Liver (tissue), 9 donors: ENCODE data around the gene MXRA8. TPM values are rescaled to one million over a fixed set of nuclear protein-coding genes. Genes with fewer than 3 reads are reported as not detected.

ENCODE experiments used
- DNase-seq: peaks from one replicate; pipeline ENCODE4 v3.0.0-alpha.2; 2017; ENCODE audit warnings: low spot score
- H3K27ac ChIP-seq, 2 donors: one replicate each; pipeline ENCODE4 v1.7.0; 2013; ENCODE audit warnings: inconsistent platforms in 2 of 2, low read length in 2 of 2, control low read depth in 1 of 2, low read depth in 1 of 2, mild to moderate bottlenecking in 1 of 2
- H3K27me3 ChIP-seq, 4 donors: one replicate each; pipeline versions ENCODE4 v1.6.1 to v1.7.0; 2013; ENCODE audit warnings: low read length in 3 of 4, inconsistent platforms in 1 of 4, mild to moderate bottlenecking in 1 of 4, moderate library complexity in 1 of 4; ENCODE audit not compliant: control insufficient read depth in 4 of 4, insufficient read depth in 4 of 4
- H3K36me3 ChIP-seq, 4 donors: one replicate each; pipeline versions ENCODE4 v1.6.1 to v1.7.0; 2013; ENCODE audit warnings: low read length in 3 of 4, mild to moderate bottlenecking in 3 of 4, low read depth in 1 of 4, moderate library complexity in 1 of 4; ENCODE audit not compliant: control insufficient read depth in 4 of 4, insufficient read depth in 3 of 4
- H3K4me1 ChIP-seq, 4 donors: one replicate each; pipeline versions ENCODE4 v1.6.1 to v1.7.0; 2013; ENCODE audit warnings: low read length in 3 of 4, mild to moderate bottlenecking in 3 of 4, moderate library complexity in 1 of 4; ENCODE audit not compliant: control insufficient read depth in 4 of 4, insufficient read depth in 4 of 4
- H3K4me3 ChIP-seq, 3 donors: one replicate each; pipeline versions ENCODE4 v1.6.1 to v1.7.0; 2013; ENCODE audit warnings: low read length in 3 of 3, control low read depth in 1 of 3, low read depth in 1 of 3, mild to moderate bottlenecking in 1 of 3
- H3K9ac ChIP-seq, 2 donors: one replicate each; pipeline ENCODE4 v1.7.0; 2013; ENCODE audit warnings: low read length in 2 of 2, mild to moderate bottlenecking in 2 of 2, moderate library complexity in 2 of 2, control low read depth in 1 of 2, low read depth in 1 of 2
- H3K9me3 ChIP-seq, 4 donors: one replicate each; pipeline versions ENCODE4 v1.6.1 to v1.7.0; 2013; ENCODE audit warnings: low read length in 3 of 4; ENCODE audit not compliant: control insufficient read depth in 4 of 4
- EGR1 ChIP-seq, 2 donors: IDR thresholded peaks; 2 replicates each; pipeline ENCODE4 v1.6.1; 2016 to 2018; ENCODE audit warnings: antibody characterized with exemption in 2 of 2, low read depth in 2 of 2
- FOXA2 ChIP-seq: IDR thresholded peaks from 2 replicates; pipeline ENCODE4 v1.6.1; 2016; ENCODE audit warnings: antibody characterized with exemption
- GABPA ChIP-seq, 2 donors: IDR thresholded peaks in 1 of 2; conservative IDR thresholded peaks in 1 of 2; 2 replicates each; pipeline ENCODE4 v1.6.1; 2016; ENCODE audit warnings: antibody characterized with exemption in 2 of 2, mild to moderate bottlenecking in 1 of 2, moderate library complexity in 1 of 2
- HNF4A ChIP-seq, 2 donors: conservative IDR thresholded peaks; 2 replicates each; pipeline ENCODE4 v1.6.1; 2016; ENCODE audit warnings: antibody characterized with exemption in 2 of 2, mild to moderate bottlenecking in 2 of 2
- HNF4G ChIP-seq: IDR thresholded peaks from 2 replicates; pipeline ENCODE4 v1.6.1; 2016; ENCODE audit warnings: antibody characterized with exemption
- JUND ChIP-seq, 2 donors: IDR thresholded peaks; 2 replicates each; pipeline ENCODE4 v1.6.1; 2016; ENCODE audit warnings: antibody characterized with exemption in 2 of 2
- NR2F2 ChIP-seq: IDR thresholded peaks from 2 replicates; pipeline ENCODE4 v1.6.1; 2016; ENCODE audit warnings: antibody characterized with exemption
- RAD21 ChIP-seq, 2 donors: IDR thresholded peaks; 2 replicates each; pipeline ENCODE4 v1.6.1; 2016; ENCODE audit warnings: antibody characterized with exemption in 2 of 2, mild to moderate bottlenecking in 2 of 2
- RXRA ChIP-seq, 2 donors: IDR thresholded peaks; 2 replicates each; pipeline ENCODE4 v1.6.1; 2017 to 2018; ENCODE audit warnings: antibody characterized with exemption in 2 of 2, mild to moderate bottlenecking in 1 of 2
- YY1 ChIP-seq: IDR thresholded peaks from 2 replicates; pipeline ENCODE4 v1.6.1; 2016; ENCODE audit warnings: antibody characterized with exemption, mild to moderate bottlenecking
- ZBTB33 ChIP-seq: IDR thresholded peaks from 2 replicates; pipeline ENCODE4 v1.6.1; 2016; ENCODE audit warnings: antibody characterized with exemption
- WGBS: extraction: QIAGEN DNeasy Blood & Tissue Kit; methylation state at CpG from one replicate; pipeline ENCODE4 v1.1.7; 2013; 5-methylcytosine and 5-hydroxymethylcytosine counted together
- polyA plus RNA-seq, 2 donors: library from polyadenylated mRNA; stranded (reverse) in 1 of 2; unstranded in 1 of 2; fragments of 200-250 nt in 1 of 2; fragments of >200 nt in 1 of 2; fragmentation: Nextera tagmentation in 1 of 2; extraction: Ambion mirVana in 1 of 2; gene quantifications; one replicate each; pipeline versions ENCODE4 v1.2.1 to v1.2.3, GENCODE V29; 2013 to 2015
- total RNA-seq, 2 donors: library from RNA; depleted of rRNA; stranded (reverse); fragments of >200 nt; gene quantifications; one replicate each; pipeline ENCODE4 v1.2.3, GENCODE V29; 2014
- TF ChIP-seq, protein P1 (sequence below): IDR thresholded peaks from 2 replicates; pipeline ENCODE4 v1.6.1; 2016; ENCODE audit warnings: antibody characterized with exemption, mild to moderate bottlenecking
- TF ChIP-seq, protein P2 (sequence below): fragments of 150-350 bp; IDR thresholded peaks from 2 replicates; pipeline ENCODE4 v1.5.1; 2017; ENCODE audit warnings: improper control_type of control experiment, low read depth, low read length; ENCODE audit not compliant: missing input control
- donor health status: healthy.
- donor health status: healthy.
- donor health status: healthy.
- donor health status: healthy.
- donor health status: healthy.

MXRA8 gene
- total and polyA plus RNA-seq, 4 donors, result 1.8 to 5.9 (median 4.2) TPM

DNA sequence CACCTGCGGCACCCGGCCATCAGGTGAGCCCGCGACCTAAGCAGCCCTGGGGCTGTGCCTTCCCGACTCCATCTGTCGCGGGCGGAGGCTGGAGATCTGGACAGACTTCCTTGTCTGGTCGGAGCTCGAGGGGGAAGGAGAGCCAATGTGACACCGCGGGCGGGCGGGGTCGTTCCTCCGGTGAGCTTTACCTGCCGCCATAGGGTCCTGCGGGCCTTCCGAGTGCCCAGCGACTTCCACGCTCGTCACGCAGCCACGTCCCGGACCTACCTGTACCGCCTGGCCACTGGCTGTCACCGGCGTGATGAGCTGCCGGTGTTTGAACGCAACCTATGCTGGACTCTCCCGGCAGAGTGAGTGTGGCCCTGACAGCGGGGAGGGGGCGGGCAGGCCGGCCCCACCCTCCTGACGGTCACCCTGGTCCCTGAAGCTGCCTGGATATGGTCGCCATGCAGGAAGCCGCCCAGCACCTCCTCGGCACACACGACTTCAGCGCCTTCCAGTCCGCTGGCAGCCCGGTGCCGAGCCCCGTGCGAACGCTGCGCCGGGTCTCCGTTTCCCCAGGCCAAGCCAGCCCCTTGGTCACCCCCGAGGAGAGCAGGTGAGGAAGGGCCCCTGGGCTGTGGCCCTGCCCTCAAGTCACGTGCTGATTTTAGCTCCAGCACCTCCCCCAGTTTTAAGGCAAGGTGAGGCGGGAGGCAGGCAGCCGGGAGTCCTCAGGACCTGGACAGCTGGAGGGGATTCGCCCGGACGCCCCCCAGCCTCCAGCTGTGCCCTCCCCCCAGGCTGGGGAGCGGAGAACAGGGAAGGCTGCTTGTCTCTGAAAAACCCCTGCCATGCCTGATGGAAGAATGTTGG is 48.9 kb downstream of the MXRA8 start:
- Histone ChIP-seq H3K27ac (no peak overlapping the region), H3K27me3 (no peaks in the 10 kb centered on the region), H3K36me3 (peaks cover 3 to 32% (median 13%) of the 10 kb centered on the region in 4 donors), H3K9ac (peak overlapping the region in 1 of 2 donors; percentile 71), H3K4me1 (peaks cover 18 to 44% (median 33%) of the 10 kb centered on the region in 4 donors), H3K4me3 (peak overlapping the region in 2 of 3 donors; percentile 78 to 86), H3K9me3 (no peaks in the 10 kb centered on the region)
- TF ChIP-seq GABPA (IDR thresholded peaks at IDR 0.05 in 1 of 2, conservative IDR thresholded peaks at IDR 0.05 in 1 of 2), result no peak
- no peak for TF ChIP-seq YY1
- no peak for TF ChIP-seq NR2F2
- no peak for TF ChIP-seq FOXA2
- no peak for TF ChIP-seq EGR1 (IDR thresholded peaks at IDR 0.05; ENCODE audit: low read depth in 2 of 2)
- TF ChIP-seq, protein P1, sequence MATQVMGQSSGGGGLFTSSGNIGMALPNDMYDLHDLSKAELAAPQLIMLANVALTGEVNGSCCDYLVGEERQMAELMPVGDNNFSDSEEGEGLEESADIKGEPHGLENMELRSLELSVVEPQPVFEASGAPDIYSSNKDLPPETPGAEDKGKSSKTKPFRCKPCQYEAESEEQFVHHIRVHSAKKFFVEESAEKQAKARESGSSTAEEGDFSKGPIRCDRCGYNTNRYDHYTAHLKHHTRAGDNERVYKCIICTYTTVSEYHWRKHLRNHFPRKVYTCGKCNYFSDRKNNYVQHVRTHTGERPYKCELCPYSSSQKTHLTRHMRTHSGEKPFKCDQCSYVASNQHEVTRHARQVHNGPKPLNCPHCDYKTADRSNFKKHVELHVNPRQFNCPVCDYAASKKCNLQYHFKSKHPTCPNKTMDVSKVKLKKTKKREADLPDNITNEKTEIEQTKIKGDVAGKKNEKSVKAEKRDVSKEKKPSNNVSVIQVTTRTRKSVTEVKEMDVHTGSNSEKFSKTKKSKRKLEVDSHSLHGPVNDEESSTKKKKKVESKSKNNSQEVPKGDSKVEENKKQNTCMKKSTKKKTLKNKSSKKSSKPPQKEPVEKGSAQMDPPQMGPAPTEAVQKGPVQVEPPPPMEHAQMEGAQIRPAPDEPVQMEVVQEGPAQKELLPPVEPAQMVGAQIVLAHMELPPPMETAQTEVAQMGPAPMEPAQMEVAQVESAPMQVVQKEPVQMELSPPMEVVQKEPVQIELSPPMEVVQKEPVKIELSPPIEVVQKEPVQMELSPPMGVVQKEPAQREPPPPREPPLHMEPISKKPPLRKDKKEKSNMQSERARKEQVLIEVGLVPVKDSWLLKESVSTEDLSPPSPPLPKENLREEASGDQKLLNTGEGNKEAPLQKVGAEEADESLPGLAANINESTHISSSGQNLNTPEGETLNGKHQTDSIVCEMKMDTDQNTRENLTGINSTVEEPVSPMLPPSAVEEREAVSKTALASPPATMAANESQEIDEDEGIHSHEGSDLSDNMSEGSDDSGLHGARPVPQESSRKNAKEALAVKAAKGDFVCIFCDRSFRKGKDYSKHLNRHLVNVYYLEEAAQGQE, result no peak
- no peak for TF ChIP-seq RXRA (IDR thresholded peaks at IDR 0.05)
- WGBS, result 48% methylated on average over 57 of the region's 57 CpGs
- DNase-seq, result no peak

DNA sequence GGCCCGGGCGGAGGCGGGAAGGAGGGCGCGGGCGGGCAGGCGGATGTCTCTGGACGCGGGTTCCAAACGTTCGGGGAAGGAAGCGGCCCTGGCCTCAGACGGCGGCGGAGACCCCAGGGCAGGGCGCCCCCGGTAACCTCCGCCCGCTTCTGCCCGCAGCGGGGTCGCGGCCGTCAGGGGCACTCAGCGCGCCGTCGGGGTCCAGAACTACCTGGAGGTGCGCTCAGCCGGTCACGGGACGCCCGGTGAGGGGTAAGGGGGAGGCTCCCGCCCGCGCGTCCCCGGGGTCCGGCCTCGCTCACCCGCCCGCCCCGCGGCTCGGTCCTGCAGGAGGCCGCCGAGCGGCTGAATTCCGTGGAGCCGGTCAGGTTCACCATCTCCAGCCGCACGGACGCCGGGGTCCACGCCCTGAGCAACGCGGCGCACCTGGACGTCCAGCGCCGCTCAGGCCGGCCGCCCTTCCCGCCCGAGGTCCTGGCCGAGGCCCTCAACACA is 49.6 kb downstream of the MXRA8 start:
- Histone ChIP-seq H3K4me3 (peak overlapping the region in 2 of 3 donors; percentile 78 to 86), H3K27me3 (no peaks in the 10 kb centered on the region), H3K9ac (peak overlapping the region in 1 of 2 donors; percentile 71), H3K36me3 (peaks cover 3 to 26% (median 11%) of the 10 kb centered on the region in 4 donors), H3K9me3 (no peaks in the 10 kb centered on the region), H3K4me1 (peaks cover 18 to 44% (median 34%) of the 10 kb centered on the region in 4 donors), H3K27ac (peak overlapping the region; percentile 82 to 95)
- no peak for DNase-seq
- WGBS, result under 1% methylated on average over 66 of the region's 66 CpGs
- TF ChIP-seq HNF4G, result no peak
- no peak for TF ChIP-seq HNF4A (conservative IDR thresholded peaks at IDR 0.05)
- TF ChIP-seq RAD21 (IDR thresholded peaks at IDR 0.05), result no peak
- TF ChIP-seq EGR1 (IDR thresholded peaks at IDR 0.05; ENCODE audit: low read depth in 2 of 2), result no peak
- TF ChIP-seq RXRA (IDR thresholded peaks at IDR 0.05), result no peak
- no peak for TF ChIP-seq ZBTB33
- TF ChIP-seq, protein P2, sequence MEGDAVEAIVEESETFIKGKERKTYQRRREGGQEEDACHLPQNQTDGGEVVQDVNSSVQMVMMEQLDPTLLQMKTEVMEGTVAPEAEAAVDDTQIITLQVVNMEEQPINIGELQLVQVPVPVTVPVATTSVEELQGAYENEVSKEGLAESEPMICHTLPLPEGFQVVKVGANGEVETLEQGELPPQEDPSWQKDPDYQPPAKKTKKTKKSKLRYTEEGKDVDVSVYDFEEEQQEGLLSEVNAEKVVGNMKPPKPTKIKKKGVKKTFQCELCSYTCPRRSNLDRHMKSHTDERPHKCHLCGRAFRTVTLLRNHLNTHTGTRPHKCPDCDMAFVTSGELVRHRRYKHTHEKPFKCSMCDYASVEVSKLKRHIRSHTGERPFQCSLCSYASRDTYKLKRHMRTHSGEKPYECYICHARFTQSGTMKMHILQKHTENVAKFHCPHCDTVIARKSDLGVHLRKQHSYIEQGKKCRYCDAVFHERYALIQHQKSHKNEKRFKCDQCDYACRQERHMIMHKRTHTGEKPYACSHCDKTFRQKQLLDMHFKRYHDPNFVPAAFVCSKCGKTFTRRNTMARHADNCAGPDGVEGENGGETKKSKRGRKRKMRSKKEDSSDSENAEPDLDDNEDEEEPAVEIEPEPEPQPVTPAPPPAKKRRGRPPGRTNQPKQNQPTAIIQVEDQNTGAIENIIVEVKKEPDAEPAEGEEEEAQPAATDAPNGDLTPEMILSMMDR, result no peak
- TF ChIP-seq, protein P1, result no peak
- TF ChIP-seq JUND (IDR thresholded peaks at IDR 0.05), result no peak
- TF ChIP-seq GABPA (IDR thresholded peaks at IDR 0.05 in 1 of 2, conservative IDR thresholded peaks at IDR 0.05 in 1 of 2), result no peak
